NCI-H187 treated with DMSO at 0.1 percent for 48 hours (cell line): ENCODE results near the gene LCNL1.
"Not testable (repeated sequence)": the region's sequence is repeated elsewhere in the genome, so short reads cannot be mapped to it uniquely, and the experiment has no call there.

Experiments used
- DNase-seq: peaks from one replicate; lab custom pipeline; 2025; lab: John Stamatoyannopoulos, UW

The LCNL1 gene

DNA sequence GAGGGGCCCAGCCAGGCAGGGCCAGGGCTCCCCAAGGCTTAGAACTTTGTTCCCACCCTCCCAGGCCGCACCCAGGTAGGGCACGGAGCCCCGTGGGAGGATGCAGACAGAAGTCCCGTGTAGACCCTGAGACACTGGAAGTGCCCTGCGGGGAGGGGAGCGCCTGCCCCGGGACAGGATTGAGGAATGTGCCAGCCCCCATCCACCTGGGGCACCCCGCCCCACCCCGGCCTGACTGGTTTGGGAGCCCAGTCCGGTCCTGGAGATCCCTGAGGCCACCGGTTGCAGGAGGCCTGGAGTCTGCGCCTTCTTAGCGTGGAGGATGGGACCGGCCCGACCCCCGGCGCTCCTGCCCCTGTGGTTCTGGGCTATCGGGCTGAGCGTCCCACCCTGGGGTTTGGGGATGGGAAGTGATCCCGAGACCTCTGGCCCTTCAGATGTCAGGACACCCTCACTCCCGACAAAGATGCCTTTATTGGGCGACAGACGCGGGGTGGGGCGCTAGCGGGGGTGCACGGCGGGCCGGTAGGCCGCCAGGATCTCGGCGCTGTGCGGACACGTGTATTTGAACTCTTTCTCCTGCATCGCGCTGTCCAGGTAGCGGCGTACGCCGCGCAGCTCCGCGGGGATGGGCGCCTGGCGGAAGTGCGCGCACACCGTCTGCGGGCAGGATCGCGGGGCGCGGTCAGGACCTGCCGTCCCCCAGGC is 11.5 kb downstream of the LCNL1 start:
- DNase-seq, result no peak

DNA sequence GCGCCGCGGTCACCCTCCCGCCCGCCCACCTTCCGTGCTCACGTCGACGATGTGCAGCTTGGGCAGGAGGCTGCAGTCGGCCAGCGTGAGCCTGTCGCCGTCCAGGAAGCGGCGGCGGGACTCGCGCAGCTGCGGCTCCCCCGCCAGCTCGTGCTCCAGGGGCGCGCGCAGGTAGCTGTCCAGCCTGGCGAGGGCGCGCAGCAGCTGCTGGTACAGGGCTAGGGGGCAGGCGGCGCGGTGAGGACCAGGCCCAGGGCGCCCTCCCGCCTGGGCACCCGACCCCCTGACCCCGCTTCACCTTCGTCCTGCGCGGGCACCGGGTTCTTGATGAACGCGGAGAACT is 12.1 kb downstream of the LCNL1 start:
- DNase-seq, result no peak

DNA sequence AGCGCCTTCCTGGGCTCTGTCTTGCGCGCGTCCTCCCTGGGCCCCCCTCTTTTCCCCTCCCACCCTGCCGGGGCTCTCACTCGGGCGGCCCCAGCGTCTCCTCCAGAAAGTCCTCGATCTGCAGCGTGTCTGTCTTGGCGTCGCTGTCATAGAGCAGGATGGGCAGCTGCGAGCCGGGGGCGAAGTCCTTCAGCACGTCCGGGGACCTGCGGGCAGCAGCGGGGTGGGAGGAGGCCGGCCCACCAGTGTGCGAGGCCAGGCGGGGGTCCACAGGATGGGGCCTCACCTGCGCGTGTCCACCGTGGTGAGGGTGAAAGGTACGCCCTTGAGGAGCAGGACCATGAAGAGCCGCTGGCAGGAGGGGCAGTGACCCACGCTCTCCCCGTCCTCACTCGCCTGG is 12.6 kb downstream of the LCNL1 start:
- no peak for DNase-seq

DNA sequence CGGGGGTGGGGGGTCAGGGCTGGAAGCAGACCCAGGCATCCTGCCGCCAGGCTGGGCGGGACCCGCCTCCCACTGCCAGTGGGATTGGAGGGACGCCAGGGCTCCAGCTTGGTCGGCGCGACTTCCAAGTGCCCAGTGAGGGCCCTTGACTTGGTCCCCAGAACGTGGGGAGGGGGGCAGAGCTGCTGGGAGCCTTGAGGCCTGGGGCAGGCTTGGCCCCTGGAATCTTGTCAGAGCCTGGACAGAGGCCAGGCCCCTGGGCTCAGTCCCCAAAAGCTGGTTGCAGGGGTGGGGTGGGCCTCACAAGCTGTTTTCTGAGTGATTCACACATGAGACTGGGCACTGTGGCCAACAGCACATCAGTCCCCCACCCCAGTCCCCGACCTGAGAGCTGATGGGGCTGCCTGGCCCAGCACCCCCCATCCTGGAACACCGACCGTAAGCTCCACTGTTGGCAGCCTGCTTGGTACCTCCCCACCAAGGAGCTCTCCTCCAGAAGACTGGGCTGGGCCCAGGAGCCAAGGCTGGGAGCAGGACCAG is 13.0 kb downstream of the LCNL1 start:
- DNase-seq, result no peak

DNA sequence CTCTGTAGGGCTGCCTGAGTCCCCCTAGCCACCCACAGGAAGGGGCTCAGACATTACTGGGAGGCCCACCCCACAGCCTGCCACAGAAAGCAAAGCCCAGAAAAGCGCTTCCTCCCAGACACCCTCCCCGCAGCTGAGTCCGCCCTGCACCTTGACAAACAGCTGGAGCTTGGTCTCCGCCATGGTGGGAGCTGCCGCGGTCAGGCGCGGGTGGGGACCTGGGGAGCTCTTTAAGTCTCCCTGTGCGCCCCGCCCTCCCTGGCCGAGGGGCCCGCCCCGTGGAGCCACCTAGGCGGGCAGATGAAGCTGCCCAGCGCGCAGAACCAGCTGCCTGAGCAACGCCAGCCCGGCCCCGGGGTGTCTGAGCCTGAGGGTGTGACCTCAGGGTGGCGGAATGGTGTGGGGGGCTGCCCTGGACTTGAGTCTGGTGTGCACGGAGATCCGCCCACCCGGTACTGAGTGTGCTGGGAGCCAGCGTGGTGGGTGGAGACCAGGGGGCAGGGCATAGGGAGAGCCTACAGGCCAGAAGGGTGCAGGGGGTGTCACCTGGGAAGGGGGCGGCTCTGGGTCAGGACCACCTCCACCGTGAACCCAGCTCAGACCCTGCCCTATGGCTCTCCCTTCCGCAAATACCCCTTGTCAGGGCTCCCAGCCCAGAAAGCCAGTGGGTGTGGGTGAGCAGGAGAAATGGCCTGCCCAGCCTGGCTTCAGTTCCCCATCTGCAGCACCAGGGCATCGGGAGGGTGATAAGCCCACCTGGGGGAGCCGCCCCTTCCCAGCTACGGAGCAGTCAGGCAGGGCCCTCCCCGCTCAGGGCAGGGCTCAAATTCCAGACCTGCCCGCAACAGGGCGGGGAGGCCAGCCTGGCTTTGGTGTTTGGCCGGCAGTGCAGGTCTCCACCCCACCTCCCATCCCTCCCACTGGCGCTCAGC is 13.8 kb downstream of the LCNL1 start, which contains the start of gene CLIC3:
Gene CLIC3, minus strand, starts transcription at position 208 of the 932 bp plus-strand sequence. Its CDS starts 25 bp downstream, at position 183.
- DNase-seq, result no peak

DNA sequence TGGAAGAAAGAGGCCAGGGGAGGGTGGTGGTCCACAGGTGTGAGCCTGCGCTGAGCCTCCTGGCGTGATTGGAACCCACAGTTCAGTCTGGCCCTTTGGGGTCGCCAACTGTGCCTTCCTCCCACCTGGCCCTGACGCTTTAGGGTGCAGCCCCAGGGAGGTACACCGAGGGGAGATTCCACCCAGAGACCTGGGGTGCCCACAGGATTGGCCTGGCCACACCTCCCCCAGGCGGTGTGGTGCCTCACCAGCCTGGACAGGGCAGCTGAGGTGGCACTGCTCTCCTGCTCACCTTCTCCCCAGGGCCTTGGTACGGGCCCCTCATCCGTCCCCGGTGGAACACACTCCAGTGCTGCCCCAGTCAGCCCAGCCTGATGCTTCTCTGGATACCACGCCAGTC is 14.6 kb downstream of the LCNL1 start:
- DNase-seq, result no peak

DNA sequence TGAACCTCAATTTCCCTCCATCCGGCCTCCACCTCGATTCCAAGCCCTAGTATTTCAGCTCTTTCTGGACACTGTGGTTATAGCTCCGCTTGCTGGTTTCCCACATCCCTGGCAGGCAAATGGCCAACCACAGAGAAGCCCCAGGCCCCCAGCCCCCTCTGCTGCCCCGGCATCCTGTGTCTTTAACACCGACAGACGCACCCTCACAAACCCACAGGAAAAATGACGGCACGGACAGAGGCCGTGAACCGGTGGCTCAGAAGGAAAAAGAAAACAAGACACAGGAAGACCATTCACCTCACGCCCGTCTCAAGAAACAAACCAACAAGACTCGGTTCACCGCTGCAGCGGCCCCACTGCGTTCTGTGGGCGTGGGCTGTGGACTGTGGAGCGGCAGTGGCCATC is 15.0 kb downstream of the LCNL1 start:
- no peak for DNase-seq

DNA sequence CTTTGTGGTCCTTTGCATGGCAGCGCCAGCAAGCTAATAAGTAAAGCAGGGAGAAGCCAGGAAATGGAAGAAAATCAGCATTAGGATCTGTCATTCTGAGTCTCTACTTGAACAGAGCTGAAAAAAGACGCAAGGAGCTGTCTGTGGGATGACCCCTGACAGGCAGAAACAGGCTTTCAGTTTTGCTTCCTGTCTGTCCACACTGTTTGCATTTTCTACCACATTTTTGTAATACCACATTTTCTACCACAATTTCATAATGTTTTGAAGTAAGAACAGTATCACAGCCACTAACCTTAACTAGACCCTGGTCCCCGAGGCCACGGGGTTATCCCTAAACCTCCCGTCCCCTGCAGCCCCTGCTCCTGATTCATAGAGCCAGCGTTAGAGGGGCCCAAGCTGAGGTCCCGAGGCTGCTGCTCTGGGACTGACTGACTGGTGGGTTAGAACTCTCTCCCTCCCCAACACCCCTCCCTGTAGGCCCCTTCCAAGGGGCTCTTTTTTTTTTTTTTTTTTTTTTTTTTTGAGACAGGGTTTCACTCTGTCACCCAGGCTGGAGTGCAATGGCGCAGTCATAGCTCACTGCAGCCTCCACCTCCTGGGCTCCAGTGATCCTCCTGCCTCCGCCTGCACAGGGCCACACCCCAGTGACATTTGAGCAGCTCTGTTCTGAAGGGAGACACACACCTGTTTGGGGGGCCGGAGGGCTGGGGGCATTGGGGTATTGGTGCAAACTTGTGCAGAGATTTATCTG is 17.6 kb downstream of the LCNL1 start:
- no peak for DNase-seq

DNA sequence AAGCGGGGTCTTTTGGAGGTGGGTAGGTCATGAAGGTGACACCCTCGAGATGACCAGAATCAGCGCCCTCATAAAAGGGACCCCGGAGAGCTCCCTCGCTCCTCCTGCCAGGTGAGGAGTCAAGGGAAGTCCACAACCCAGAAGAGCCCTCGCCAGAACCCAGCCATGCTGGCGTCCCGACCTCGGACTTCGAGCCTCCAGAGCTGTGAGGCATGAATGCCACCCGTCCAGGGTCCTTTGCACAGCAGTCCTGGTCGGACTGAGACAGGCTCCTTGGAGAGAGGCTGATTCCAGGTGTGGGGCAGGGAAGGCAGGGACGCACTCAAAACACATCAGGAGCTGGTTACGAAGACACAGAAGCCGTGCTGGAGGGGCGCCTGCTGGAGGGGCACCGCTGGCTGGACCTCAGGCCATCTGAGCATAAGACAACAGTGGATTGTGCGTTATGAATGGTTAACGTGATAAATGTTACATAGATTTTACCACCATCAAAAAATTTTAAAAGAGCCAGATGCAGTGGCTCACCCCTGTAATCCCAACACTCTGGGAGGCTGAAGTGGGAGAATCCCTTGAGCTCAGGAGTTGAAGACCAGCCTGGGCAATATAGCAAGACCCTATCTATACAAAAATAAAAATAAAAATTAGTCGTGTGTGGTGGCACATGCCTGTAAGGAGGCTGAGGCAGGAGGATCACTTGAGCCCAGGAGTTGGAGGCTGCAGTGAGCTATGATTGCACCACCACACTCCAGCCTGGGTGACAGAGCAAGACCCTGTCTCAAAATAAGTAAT is 19.3 kb downstream of the LCNL1 start:
- no peak for DNase-seq

DNA sequence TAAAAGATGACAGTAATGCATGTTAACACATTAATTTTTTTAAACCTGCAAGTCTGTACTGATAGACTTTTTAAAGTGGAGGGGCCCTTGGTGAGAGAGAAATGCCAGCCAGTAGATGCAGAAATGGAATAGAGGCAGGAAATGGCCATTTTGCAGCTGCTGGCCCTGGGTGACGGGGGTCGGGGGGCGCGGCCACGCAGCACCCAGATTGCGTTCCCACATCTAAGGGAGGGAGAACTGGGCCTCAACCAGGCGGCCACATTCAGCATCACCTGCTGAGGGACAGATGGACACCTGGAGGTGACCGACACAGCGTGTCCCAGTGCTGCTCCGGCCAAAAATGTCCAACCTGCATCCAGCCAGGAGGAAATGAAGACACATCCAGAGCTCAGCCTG is 19.9 kb downstream of the LCNL1 start:
- no peak for DNase-seq

DNA sequence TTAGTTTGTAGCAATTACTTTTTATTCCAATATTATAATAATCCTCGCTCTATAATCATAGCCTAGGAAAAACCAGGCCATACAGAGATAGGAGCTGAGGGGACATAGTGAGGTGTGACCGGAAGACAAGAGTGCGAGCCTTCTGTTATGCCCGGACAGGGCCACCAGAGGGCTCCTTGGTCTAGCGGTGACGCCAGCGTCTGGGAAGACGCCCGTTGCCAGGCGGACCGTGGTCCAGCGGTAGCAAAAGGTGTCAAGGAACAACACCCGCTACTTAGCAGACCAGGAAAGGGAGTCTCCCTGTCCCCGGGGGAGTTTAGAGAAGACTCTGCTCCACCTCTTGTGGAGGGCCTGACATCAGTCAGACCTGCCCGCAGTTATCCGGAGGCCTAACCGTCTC is 21.5 kb downstream of the LCNL1 start:
- DNase-seq, result not testable (repeated sequence)

DNA sequence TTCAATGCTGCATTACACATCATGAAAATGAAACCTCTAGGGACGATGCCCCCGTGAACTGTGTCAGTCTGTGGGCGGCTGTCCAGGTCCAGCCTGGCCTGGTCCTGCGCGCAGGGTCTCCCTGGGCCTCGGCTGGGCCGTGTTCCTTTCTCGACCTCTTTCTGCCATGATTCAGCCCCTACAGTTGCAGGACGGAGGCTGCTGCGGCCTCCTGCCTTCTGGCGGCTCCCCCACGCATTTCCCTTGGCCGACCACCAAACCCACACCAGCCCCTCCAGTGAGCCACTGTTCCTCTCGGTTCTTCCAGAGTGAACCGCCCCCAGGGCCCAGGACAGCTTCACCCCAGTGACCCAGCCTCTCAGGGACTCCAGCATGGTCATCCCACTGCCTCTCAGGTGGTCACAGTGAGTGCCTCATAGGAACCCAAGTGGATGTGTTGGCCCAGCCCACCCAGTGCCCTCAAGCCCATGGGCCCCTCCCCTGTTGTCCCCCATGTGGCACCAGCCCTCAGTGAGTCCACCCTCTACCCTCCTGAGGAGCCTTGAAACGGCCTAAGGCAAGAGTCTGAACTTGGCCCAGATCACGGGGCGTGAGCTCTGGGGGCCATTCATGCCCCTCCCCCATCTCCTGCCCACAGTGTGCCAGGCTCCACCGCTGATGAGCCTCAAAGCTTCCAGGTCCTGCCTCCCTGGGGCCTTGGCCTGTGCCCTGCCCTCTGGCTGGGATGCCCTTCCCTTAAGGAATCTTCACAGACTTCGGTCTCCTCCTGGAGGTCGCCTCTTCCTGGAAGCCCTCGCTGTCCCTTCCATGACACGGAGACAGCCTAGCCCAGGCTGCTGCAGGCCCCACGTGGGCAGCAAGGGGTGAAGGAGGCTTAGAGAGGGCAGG is 23.6 kb downstream of the LCNL1 start:
- no peak for DNase-seq

DNA sequence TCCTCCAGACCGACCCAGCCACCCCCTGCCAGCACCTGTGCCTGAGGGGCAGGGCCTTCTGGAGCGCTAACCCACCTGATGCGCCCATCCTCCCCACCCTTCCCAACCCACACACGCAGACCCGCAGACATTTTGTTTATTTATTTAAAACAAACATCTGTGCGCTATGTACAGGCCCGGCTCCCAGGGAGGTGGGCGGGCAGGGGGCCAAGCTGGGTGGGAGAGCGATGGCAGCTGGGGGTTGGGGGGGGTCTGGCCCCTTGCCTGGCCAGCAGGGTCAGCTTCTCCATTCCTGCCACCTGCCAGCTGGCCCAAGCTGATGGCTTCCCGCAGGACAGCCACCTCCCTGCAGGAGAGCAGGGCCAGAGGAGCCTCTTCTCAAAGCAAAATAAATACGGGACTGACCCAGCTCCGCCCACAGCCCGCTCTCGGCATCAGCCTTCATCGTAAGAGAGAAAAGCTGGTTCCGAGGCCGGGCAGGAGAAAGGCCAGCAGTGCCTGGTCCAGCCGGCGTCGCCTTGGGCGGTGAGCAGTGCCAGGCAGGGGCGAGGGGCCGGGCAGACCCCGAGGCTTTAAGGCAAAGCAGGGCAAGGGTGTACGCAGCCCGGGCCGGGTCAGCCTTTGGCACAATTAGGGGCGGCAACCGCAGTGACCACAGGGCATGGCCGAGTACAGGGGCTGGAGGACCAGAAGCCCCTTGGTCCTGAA is 24.5 kb downstream of the LCNL1 start:
- no peak for DNase-seq

DNA sequence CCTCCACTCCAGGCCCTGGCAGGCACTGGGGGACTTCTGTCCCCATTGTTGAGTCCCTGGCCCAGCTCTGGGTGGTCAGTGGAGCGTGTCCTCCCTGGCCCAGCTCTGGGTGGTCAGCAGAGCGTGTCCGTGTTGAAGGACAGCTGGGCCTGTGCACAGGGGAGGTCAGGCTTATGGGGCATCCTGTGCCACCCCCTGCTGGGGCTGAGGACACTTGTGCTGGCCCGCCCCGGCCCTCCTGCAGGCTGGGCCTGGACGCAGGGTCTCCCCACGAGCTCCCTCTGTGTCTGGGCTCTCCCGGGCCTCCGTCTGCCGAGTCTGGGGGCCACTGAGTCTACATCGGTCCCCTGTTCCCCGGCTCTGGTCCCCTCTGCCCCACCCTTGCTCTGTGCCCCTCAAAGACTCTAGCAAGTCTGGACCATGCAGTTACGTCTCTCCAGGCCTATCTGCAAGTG is 25.1 kb downstream of the LCNL1 start:
- DNase-seq, result no peak

DNA sequence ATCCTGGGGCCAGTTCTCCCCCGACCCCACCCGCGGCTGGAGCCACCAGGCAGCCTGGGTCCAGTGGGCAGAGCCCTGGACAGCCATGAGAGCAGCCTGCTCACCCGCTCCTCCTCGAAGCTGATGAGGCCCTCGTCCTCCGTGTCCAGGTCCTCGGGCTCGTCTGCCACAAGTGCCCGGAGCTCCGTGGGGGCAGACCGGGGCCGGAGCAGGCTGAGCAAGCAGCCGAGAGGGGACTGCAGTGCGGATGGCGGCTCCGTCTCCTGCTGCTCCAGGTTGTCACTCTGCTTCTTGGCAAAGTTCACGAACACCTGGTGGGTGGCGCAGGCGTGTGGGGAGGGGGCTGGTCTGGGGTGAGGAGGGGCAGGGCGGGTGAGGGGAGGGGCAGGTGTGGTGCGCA is 25.5 kb downstream of the LCNL1 start:
- no peak for DNase-seq

DNA sequence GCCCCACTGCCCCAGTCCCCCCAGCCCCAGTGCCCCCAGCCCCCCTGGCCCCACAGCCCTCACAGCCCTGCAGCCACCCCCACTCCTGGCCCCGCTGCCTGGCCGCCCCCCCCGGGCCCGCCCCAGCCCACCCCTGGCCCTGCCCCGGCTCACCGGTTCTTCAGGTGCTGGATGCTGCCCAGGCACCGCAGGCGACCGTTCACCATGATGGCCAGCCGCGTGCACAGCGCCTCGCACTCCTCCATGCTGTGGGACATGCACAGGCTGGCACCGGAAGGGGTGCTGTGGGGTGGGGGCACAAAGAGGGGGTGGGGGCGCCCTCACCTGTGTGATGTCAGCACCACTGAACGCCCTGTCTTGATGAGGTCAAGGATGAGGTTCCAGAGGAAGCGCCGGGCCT is 26.4 kb downstream of the LCNL1 start:
- DNase-seq, result no peak

DNA sequence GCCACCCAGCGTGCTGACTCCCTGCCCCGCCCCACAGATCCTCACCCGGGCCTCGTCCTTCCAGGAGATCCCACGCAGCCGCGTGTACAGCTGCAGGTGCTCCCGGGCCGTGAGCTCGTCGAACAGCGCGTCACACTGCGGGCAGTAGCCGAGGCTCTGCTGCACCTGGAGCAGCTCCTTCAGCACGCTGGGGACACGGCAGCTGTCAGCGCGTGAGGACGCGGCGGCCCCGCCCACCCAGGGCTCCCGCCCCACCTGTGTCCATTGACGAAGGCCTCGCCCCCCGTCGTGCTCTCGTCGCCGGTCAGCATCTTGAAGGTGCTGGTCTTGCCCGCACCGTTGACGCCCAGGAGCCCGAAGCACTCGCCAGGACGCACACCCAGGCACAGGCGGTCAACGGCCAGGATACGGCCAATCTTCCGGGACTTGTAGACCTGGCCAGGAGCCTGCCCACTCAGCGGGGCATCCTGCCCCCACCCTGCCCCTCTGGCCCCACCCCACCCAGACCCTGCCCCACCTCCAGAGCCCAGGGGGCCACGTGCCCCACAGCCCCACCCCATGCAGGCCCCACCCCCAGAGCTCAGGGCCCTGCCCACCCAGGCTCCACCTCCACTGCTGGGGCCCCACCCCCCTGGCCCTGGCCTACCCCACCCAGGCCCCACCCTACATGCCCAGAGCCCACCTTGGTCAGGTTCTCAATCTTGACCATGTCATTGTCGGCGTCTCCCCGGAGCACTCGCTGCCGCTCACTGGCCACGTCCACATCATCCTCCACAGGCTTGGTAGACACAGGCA is 27.3 kb downstream of the LCNL1 start:
- DNase-seq, result no peak

DNA sequence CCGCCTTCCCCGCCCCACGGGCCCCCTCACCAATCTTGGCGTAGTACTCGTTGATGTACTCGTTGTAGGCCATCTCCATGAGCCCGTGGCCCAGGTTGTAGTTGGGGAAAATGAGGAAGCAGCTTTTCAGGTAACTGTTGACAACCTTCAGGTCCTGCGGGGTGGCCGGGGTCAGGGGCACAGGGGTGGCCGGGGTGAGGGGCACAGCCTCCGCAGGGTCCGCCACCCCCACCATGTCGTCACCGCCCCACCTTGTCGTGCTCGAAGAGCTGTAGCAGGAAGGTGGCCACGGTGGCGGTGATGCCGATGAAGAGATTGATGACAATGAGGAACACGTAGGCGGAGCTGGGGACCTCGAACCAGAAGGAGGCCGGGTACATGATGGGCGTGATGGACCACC is 28.4 kb downstream of the LCNL1 start:
- DNase-seq, result no peak
